Progenitor cell of endocrine pancreas (in vitro differentiated cells): ENCODE results near the gene CYP26B1. TPM values are rescaled to one million over a fixed set of nuclear protein-coding genes. Genes with fewer than 3 reads are reported as not detected.

Experiments used
- DNase-seq: peaks from one replicate; pipeline ENCODE4 v3.0.0; 2021; ENCODE audit warnings: low spot score; ENCODE audit not compliant: unreplicated experiment
- H3K27ac Mint-ChIP-seq: 2 replicates; pipeline ENCODE4 v1.8.0; 2021; ENCODE audit warnings: mild to moderate bottlenecking, moderate library complexity, mixed read lengths
- H3K27me3 Mint-ChIP-seq: 2 replicates; pipeline ENCODE4 v1.8.0; 2021; ENCODE audit warnings: mixed read lengths
- H3K36me3 Mint-ChIP-seq: 2 replicates; pipeline ENCODE4 v1.8.0; 2022; ENCODE audit warnings: mixed read lengths; ENCODE audit not compliant: insufficient read depth
- H3K4me1 Mint-ChIP-seq: 2 replicates; pipeline ENCODE4 v1.8.0; 2021; ENCODE audit warnings: low read depth, mixed read lengths
- H3K4me3 Mint-ChIP-seq: 2 replicates; pipeline ENCODE4 v1.8.0; 2021; ENCODE audit warnings: low read depth, mild to moderate bottlenecking, moderate library complexity, mixed read lengths
- H3K9me3 Mint-ChIP-seq: 2 replicates; pipeline ENCODE4 v1.8.0; 2021; ENCODE audit warnings: low read depth, mixed read lengths
- total RNA-seq: library from RNA; stranded (reverse); gene quantifications from 2 replicates; pipeline ENCODE4 v1.2.1, GENCODE V29; 2021
- TF ChIP-seq, protein P1 (sequence below): fragments of 200-600 bp; sonication (generic); IDR thresholded peaks from one replicate; pipeline ENCODE4 v1.5.0; 2021; ENCODE audit warnings: antibody characterized with exemption, mild to moderate bottlenecking; ENCODE audit not compliant: unreplicated experiment

The CYP26B1 gene
- total RNA-seq, 1 donor from 2014 or later: 31.5 TPM

- no peak for DNase-seq
- TF ChIP-seq, protein P1, sequence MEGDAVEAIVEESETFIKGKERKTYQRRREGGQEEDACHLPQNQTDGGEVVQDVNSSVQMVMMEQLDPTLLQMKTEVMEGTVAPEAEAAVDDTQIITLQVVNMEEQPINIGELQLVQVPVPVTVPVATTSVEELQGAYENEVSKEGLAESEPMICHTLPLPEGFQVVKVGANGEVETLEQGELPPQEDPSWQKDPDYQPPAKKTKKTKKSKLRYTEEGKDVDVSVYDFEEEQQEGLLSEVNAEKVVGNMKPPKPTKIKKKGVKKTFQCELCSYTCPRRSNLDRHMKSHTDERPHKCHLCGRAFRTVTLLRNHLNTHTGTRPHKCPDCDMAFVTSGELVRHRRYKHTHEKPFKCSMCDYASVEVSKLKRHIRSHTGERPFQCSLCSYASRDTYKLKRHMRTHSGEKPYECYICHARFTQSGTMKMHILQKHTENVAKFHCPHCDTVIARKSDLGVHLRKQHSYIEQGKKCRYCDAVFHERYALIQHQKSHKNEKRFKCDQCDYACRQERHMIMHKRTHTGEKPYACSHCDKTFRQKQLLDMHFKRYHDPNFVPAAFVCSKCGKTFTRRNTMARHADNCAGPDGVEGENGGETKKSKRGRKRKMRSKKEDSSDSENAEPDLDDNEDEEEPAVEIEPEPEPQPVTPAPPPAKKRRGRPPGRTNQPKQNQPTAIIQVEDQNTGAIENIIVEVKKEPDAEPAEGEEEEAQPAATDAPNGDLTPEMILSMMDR: no peak
- no peak overlapping the region for H3K4me3 Mint-ChIP-seq
- H3K4me1 Mint-ChIP-seq: no peaks in the 10 kb centered on the region
- no peaks in the 10 kb centered on the region for H3K9me3 Mint-ChIP-seq
- no peak overlapping the region for H3K27ac Mint-ChIP-seq
- no peaks in the 10 kb centered on the region for H3K36me3 Mint-ChIP-seq
- no peaks in the 10 kb centered on the region for H3K27me3 Mint-ChIP-seq
Observed at GRCh38 chr2:72118951-72119350, 28.7 kb downstream of the CYP26B1 start.

GRCh38 chr2:72118386-72118785 is 29.3 kb downstream of the CYP26B1 start:
- H3K27me3 Mint-ChIP-seq: no peaks in the 10 kb centered on the region
- H3K27ac Mint-ChIP-seq: no peak overlapping the region
- no peaks in the 10 kb centered on the region for H3K4me1 Mint-ChIP-seq
- no peaks in the 10 kb centered on the region for H3K36me3 Mint-ChIP-seq
- H3K9me3 Mint-ChIP-seq: no peaks in the 10 kb centered on the region
- TF ChIP-seq, protein P1: no peak
- no peak for DNase-seq
- no peak overlapping the region for H3K4me3 Mint-ChIP-seq

DNA sequence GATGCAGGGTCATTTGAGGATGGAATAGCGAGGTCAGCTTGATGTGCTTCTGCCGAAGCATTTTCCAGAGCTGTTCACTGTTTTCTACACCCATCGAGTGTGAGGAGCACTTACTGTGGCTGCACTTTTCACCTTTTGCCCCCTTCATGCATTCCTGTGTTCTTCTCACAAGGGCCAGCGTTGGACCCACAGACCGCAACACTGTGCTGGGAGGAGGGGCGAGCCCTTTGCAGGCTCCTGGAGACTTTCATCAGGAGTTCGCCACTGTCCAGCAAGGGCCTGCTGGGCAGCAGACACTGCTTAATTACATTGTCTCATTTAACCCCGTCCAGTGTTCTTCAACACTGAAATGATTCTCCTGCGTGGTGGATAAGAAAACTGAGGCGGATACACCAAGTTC is 29.9 kb downstream of the CYP26B1 start:
- TF ChIP-seq, protein P1: no peak
- no peak overlapping the region for H3K27ac Mint-ChIP-seq
- no peaks in the 10 kb centered on the region for H3K36me3 Mint-ChIP-seq
- H3K9me3 Mint-ChIP-seq: no peaks in the 10 kb centered on the region
- no peak overlapping the region for H3K4me3 Mint-ChIP-seq
- no peaks in the 10 kb centered on the region for H3K4me1 Mint-ChIP-seq
- DNase-seq: no peak
- no peaks in the 10 kb centered on the region for H3K27me3 Mint-ChIP-seq

GRCh38 chr2:72117029-72117428 is 30.6 kb downstream of the CYP26B1 start:
- H3K9me3 Mint-ChIP-seq: peaks cover 3% of the 10 kb centered on the region
- TF ChIP-seq, protein P1: no peak
- H3K27ac Mint-ChIP-seq: no peak overlapping the region
- H3K4me1 Mint-ChIP-seq: no peaks in the 10 kb centered on the region
- DNase-seq: no peak
- H3K27me3 Mint-ChIP-seq: no peaks in the 10 kb centered on the region
- H3K4me3 Mint-ChIP-seq: no peak overlapping the region
- no peaks in the 10 kb centered on the region for H3K36me3 Mint-ChIP-seq

GRCh38 chr2:72116081-72116533 is 31.6 kb downstream of the CYP26B1 start:
- H3K4me3 Mint-ChIP-seq: no peak overlapping the region
- no peak overlapping the region for H3K27ac Mint-ChIP-seq
- TF ChIP-seq, protein P1: peak; percentile 25
- H3K36me3 Mint-ChIP-seq: no peaks in the 10 kb centered on the region
- DNase-seq: no peak
- no peaks in the 10 kb centered on the region for H3K27me3 Mint-ChIP-seq
- H3K9me3 Mint-ChIP-seq: peaks cover 8% of the 10 kb centered on the region
- no peaks in the 10 kb centered on the region for H3K4me1 Mint-ChIP-seq
